Measurements from ENCODE around the gene POC1A. TPM values are rescaled to one million over a fixed set of nuclear protein-coding genes. Genes with fewer than 3 reads are reported as not detected.
"Not testable (repeated sequence)": the region's sequence is repeated elsewhere in the genome, so short reads cannot be mapped to it uniquely, and the experiment has no call there.

Gene POC1A
- total RNA-seq, 2 donors from 2014 or later = 2.5 to 5.3 TPM

DNA sequence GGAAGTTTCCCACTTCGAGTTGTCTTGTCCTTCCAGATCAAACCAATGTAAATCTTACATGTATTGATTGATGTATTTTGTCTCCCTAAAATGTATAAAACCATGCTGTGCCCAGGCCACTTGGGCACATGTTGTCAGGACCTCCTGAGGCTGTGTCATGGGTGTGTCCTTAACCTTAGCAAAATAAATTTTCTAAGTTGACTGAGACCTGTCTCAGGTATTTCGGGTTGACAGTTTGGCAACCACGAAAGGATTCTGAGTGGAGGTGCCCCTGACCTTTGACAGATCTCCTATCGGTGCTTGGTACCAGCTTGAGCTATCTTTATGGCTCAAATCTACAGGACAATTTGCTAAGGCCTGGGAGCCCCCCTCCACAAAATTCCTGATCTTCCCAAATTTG is 1.7 kb upstream of the POC1A start:
- peaks cover 2% of the 10 kb centered on the region for H3K4me1 ChIP-seq (replicated peaks)
- intact Hi-C loops (cut with DNase I) = no loop called here

GRCh38 chr3:52153389-52154096 is 680 bp downstream of the POC1A start:
- intact Hi-C loops (cut with DNase I) = loop anchor here (5.0 kb wide), 2 partner anchors 44 to 211 kb away; partner anchors contain the start of genes ALAS1, PARP3 and RRP9
- no peak for DNase-seq (ENCODE audit: low spot score)
- Histone ChIP-seq H3K4me3 (peak overlapping the region; percentile 51 to 52), H3K27ac (peak overlapping the region; percentile 83 to 87), H3K9me3 (no peaks in the 10 kb centered on the region), H3K4me1 (replicated peaks) (peaks cover 2% of the 10 kb centered on the region), H3K27me3 (replicated peaks; ENCODE audit: insufficient read depth) (no peaks in the 10 kb centered on the region), H3K36me3 (no peaks in the 10 kb centered on the region)
- TF ChIP-seq POLR2A (IDR thresholded peaks at IDR 0.05) = no peak
- TF ChIP-seq, protein P1, sequence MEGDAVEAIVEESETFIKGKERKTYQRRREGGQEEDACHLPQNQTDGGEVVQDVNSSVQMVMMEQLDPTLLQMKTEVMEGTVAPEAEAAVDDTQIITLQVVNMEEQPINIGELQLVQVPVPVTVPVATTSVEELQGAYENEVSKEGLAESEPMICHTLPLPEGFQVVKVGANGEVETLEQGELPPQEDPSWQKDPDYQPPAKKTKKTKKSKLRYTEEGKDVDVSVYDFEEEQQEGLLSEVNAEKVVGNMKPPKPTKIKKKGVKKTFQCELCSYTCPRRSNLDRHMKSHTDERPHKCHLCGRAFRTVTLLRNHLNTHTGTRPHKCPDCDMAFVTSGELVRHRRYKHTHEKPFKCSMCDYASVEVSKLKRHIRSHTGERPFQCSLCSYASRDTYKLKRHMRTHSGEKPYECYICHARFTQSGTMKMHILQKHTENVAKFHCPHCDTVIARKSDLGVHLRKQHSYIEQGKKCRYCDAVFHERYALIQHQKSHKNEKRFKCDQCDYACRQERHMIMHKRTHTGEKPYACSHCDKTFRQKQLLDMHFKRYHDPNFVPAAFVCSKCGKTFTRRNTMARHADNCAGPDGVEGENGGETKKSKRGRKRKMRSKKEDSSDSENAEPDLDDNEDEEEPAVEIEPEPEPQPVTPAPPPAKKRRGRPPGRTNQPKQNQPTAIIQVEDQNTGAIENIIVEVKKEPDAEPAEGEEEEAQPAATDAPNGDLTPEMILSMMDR (IDR thresholded peaks at IDR 0.05) = no peak
- TF ChIP-seq POLR2AphosphoS5 (IDR thresholded peaks at IDR 0.05) = no peak
- WGBS = 9% methylated on average over 18 of the region's 18 CpGs

More for the DNA sequence above, 1.7 kb upstream of the POC1A start:
- Histone ChIP-seq H3K27ac (no peak overlapping the region), H3K27me3 (replicated peaks; ENCODE audit: insufficient read depth) (no peaks in the 10 kb centered on the region), H3K4me3 (no peak overlapping the region), H3K9me3 (no peaks in the 10 kb centered on the region), H3K36me3 (no peaks in the 10 kb centered on the region)
- 91% methylated on average over 4 of the region's 4 CpGs for WGBS
- TF ChIP-seq, protein P1 (IDR thresholded peaks at IDR 0.05) = no peak
- TF ChIP-seq POLR2A (IDR thresholded peaks at IDR 0.05) (no peak), POLR2AphosphoS5 (IDR thresholded peaks at IDR 0.05) (no peak)
- DNase-seq (ENCODE audit: low spot score) = no peak

DNA sequence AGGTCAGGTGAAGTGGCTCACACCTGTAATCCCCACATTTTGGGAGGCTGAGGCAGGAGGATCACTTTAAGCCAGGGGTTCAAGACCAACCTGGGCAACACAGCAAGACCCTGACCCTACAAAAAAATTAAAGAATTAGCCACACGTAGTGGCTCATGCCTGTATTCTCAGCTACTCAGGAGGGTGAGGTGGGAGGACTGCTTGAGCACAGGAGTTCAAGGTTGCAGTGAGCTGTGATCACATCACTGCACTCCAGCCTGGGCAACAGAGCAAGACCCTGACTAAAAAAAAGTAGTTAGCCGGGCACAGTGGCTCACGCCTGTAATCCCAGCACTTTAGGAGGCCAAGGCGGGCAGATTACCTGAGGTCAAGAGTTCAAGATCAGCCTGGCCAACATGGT is 2.2 kb downstream of the POC1A start:
- not testable (repeated sequence) for H3K36me3 ChIP-seq; H3K27ac ChIP-seq; H3K9me3 ChIP-seq; H3K4me3 ChIP-seq; H3K4me1 ChIP-seq (replicated peaks); DNase-seq (ENCODE audit: low spot score); H3K27me3 ChIP-seq (replicated peaks; ENCODE audit: insufficient read depth)
- 96% methylated on average over 4 of the region's 4 CpGs for WGBS
- intact Hi-C loops (cut with DNase I) = loop anchor here (5.0 kb wide), 2 partner anchors 45 to 210 kb away; partner anchors contain the start of genes ALAS1, PARP3 and RRP9

DNA sequence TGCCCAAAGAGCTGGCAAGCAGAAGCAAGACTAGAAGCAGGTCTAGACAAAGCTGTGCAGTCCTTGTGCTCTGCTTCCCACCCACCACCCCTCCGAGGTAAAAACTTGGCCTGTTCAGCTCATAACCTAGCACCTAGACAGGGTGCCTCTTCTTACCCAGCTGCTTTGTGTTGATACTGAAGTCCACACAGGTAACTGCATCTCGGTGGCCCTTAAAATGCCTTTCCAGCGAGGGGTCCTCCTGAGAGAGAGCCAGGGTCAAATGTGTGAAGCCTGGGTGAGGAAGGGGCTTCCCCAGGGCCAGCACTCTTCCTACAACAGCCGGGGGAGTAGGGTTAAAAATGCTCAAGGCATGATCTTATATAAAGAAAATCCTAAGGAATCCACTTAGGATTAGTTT is 3.4 kb downstream of the POC1A start:
- Histone ChIP-seq H3K27me3 (replicated peaks; ENCODE audit: insufficient read depth) (no peaks in the 10 kb centered on the region), H3K4me1 (replicated peaks) (peaks cover 2% of the 10 kb centered on the region), H3K27ac (no peak overlapping the region), H3K36me3 (no peaks in the 10 kb centered on the region), H3K9me3 (no peaks in the 10 kb centered on the region), H3K4me3 (no peak overlapping the region)
- WGBS = 82% methylated on average over 4 of the region's 4 CpGs
- intact Hi-C loops (cut with DNase I) = loop anchor here (5.0 kb wide), 2 partner anchors 46 to 209 kb away; partner anchors contain the start of genes ALAS1, PARP3 and RRP9
- TF ChIP-seq POLR2AphosphoS5 (IDR thresholded peaks at IDR 0.05) (no peak), POLR2A (IDR thresholded peaks at IDR 0.05) (no peak)
- TF ChIP-seq, protein P1 (IDR thresholded peaks at IDR 0.05) = no peak
- no peak for DNase-seq (ENCODE audit: low spot score)

GRCh38 chr3:52150357-52150756 is 3.9 kb downstream of the POC1A start:
- peaks cover 2% of the 10 kb centered on the region for H3K4me1 ChIP-seq (replicated peaks)
- 100% methylated on average over 3 of the region's 3 CpGs for WGBS

More at GRCh38 chr3:52150357-52150756, 3.9 kb downstream of the POC1A start:
- Histone ChIP-seq H3K27me3 (replicated peaks; ENCODE audit: insufficient read depth) (no peaks in the 10 kb centered on the region), H3K4me3 (no peak overlapping the region), H3K36me3 (no peaks in the 10 kb centered on the region), H3K27ac (no peak overlapping the region), H3K9me3 (no peaks in the 10 kb centered on the region)
- DNase-seq (ENCODE audit: low spot score) = no peak
- TF ChIP-seq POLR2A (IDR thresholded peaks at IDR 0.05) = no peak
- TF ChIP-seq, protein P1 (IDR thresholded peaks at IDR 0.05) = no peak
- no peak for TF ChIP-seq POLR2AphosphoS5 (IDR thresholded peaks at IDR 0.05)
- intact Hi-C loops (cut with DNase I) = loop anchor here (5.0 kb wide), 2 partner anchors 47 to 208 kb away; partner anchors contain the start of genes ALAS1, PARP3 and RRP9
